ENCODE measurements around the gene C9orf152.

DNA sequence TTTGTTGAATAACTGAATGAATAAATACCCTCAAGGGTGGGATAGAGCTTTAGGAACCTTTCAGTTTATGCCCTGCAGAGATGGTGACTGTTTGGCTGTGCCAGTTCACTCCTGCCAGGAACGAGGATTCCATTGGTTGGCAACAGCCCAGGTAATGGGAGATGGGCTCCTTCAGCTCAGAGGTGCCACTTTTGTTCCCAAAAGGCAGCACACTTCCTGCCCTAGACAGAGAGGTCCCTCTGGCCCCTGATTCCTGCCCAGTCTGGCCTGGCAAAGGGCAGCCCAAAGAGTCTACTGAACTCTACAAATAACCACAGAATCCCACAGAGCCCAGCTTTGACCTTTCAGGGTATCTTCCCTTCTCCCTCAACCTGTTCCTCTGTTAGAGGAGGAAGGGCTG lies 1.6 kb downstream of the C9orf152 start:
- no peak for TF ChIP-seq POLR2A (IDR thresholded peaks at IDR 0.05)
- TF ChIP-seq, protein P1, sequence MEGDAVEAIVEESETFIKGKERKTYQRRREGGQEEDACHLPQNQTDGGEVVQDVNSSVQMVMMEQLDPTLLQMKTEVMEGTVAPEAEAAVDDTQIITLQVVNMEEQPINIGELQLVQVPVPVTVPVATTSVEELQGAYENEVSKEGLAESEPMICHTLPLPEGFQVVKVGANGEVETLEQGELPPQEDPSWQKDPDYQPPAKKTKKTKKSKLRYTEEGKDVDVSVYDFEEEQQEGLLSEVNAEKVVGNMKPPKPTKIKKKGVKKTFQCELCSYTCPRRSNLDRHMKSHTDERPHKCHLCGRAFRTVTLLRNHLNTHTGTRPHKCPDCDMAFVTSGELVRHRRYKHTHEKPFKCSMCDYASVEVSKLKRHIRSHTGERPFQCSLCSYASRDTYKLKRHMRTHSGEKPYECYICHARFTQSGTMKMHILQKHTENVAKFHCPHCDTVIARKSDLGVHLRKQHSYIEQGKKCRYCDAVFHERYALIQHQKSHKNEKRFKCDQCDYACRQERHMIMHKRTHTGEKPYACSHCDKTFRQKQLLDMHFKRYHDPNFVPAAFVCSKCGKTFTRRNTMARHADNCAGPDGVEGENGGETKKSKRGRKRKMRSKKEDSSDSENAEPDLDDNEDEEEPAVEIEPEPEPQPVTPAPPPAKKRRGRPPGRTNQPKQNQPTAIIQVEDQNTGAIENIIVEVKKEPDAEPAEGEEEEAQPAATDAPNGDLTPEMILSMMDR (IDR thresholded peaks at IDR 0.05) = no peak

Data from adrenal gland (tissue), 5 donors.